ENCODE measurements around the gene TAF11L11. TPM values are rescaled to one million over a fixed set of nuclear protein-coding genes. Genes with fewer than 3 reads are reported as not detected.

The TAF11L11 gene
- total and polyA plus RNA-seq, 4 donors: not detected

GRCh38 chr5:17619354-17619753 is 15.4 kb downstream of the TAF11L11 start:
- no peaks in the 10 kb centered on the region for H3K9me3 ChIP-seq (ENCODE audit: control insufficient read depth in 4 of 4, low read length in 3 of 4)
- 79% methylated on average over 3 of the region's 3 CpGs for WGBS

GRCh38 chr5:17620627-17621026 is 16.6 kb downstream of the TAF11L11 start:
- no peaks in the 10 kb centered on the region for H3K36me3 ChIP-seq (ENCODE audit: control insufficient read depth in 4 of 4, insufficient read depth in 3 of 4, low read depth in 1 of 4, low read length in 3 of 4)
- no peak overlapping the region for H3K4me3 ChIP-seq (ENCODE audit: low read depth in 1 of 3, low read length in 3 of 3)
- DNase-seq (ENCODE audit: low spot score): no peak
- WGBS: 81% methylated on average over 17 of the region's 17 CpGs
- no peaks in the 10 kb centered on the region for H3K27me3 ChIP-seq (ENCODE audit: control insufficient read depth in 4 of 4, insufficient read depth in 4 of 4, low read length in 3 of 4)
- no peak overlapping the region for H3K9ac ChIP-seq (ENCODE audit: low read depth in 1 of 2, low read length in 2 of 2)
- no peaks in the 10 kb centered on the region for H3K9me3 ChIP-seq (ENCODE audit: control insufficient read depth in 4 of 4, low read length in 3 of 4)
- no peak overlapping the region for H3K27ac ChIP-seq (ENCODE audit: low read depth in 1 of 2, low read length in 2 of 2)
- H3K4me1 ChIP-seq (ENCODE audit: control insufficient read depth in 4 of 4, insufficient read depth in 4 of 4, low read length in 3 of 4): no peaks in the 10 kb centered on the region
- TF ChIP-seq NR2F2 (IDR thresholded peaks at IDR 0.05): no peak
- TF ChIP-seq FOXA2 (IDR thresholded peaks at IDR 0.05): no peak
- TF ChIP-seq GABPA (IDR thresholded peaks at IDR 0.05 in 1 of 2, conservative IDR thresholded peaks at IDR 0.05 in 1 of 2): no peak
- no peak for TF ChIP-seq EGR1 (IDR thresholded peaks at IDR 0.05; ENCODE audit: low read depth in 2 of 2)
- TF ChIP-seq JUND (IDR thresholded peaks at IDR 0.05): no peak
- TF ChIP-seq CTCF (IDR thresholded peaks at IDR 0.05; ENCODE audit: low read depth, low read length, missing input control): no peak
- no peak for TF ChIP-seq HNF4G (IDR thresholded peaks at IDR 0.05)
- TF ChIP-seq RAD21 (IDR thresholded peaks at IDR 0.05): no peak
- TF ChIP-seq FOXA1 (IDR thresholded peaks at IDR 0.05): no peak
- no peak for TF ChIP-seq RXRA (IDR thresholded peaks at IDR 0.05)
- no peak for TF ChIP-seq ZBTB33 (IDR thresholded peaks at IDR 0.05)
- TF ChIP-seq SP1 (IDR thresholded peaks at IDR 0.05): no peak
- TF ChIP-seq ATF3 (IDR thresholded peaks at IDR 0.05): no peak
- no peak for TF ChIP-seq YY1 (IDR thresholded peaks at IDR 0.05)
- TF ChIP-seq HNF4A (conservative IDR thresholded peaks at IDR 0.05): no peak
- TF ChIP-seq MAX (IDR thresholded peaks at IDR 0.05): no peak
- no peak for TF ChIP-seq TAF1 (conservative IDR thresholded peaks at IDR 0.05)

More at GRCh38 chr5:17619354-17619753, 15.4 kb downstream of the TAF11L11 start:
- no peaks in the 10 kb centered on the region for H3K27me3 ChIP-seq (ENCODE audit: control insufficient read depth in 4 of 4, insufficient read depth in 4 of 4, low read length in 3 of 4)
- H3K4me3 ChIP-seq (ENCODE audit: low read depth in 1 of 3, low read length in 3 of 3): no peak overlapping the region
- H3K9ac ChIP-seq (ENCODE audit: low read depth in 1 of 2, low read length in 2 of 2): no peak overlapping the region
- no peak overlapping the region for H3K27ac ChIP-seq (ENCODE audit: low read depth in 1 of 2, low read length in 2 of 2)
- TF ChIP-seq REST (IDR thresholded peaks at IDR 0.05): no peak
- TF ChIP-seq JUND (IDR thresholded peaks at IDR 0.05): no peak
- no peak for TF ChIP-seq ATF3 (IDR thresholded peaks at IDR 0.05)
- no peak for TF ChIP-seq SP1 (IDR thresholded peaks at IDR 0.05)
- no peak for TF ChIP-seq RXRA (IDR thresholded peaks at IDR 0.05)
- no peak for TF ChIP-seq TAF1 (conservative IDR thresholded peaks at IDR 0.05)
- no peaks in the 10 kb centered on the region for H3K36me3 ChIP-seq (ENCODE audit: control insufficient read depth in 4 of 4, insufficient read depth in 3 of 4, low read depth in 1 of 4, low read length in 3 of 4)
- DNase-seq (ENCODE audit: low spot score): no peak
- H3K4me1 ChIP-seq (ENCODE audit: control insufficient read depth in 4 of 4, insufficient read depth in 4 of 4, low read length in 3 of 4): no peaks in the 10 kb centered on the region

All from liver (tissue), 9 donors.